ENCODE measurements around the gene PTDSS2.

Gene PTDSS2

DNA sequence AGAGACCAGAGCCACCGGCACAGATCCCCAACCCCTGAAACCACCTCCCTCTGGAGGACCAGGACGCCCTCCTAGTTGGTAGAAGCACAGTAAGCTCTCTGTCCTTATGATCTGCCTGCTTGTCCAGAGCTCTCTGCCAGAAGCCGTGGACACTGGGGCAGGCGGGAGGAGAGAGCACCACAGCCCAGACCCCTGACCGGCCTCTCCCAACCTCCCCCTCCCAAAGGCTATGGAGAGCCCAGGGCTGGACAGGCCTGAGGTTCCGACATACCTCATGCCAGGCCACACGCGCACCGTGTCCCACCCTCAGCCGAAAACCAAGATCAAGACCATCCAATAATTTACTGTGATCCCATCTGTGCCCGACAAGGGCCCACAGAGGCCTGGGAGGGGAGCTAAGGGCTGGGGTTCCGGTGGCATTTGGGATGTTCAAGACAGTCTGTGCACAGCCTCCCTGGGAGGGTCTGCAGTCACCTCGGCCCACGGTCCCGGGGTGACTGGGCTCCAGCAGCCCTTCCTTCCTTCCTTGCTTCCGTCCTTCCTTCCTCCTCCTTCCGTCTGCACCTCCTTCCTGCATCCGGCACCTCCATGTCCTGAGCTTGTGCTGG is 81.9 kb downstream of the PTDSS2 start:
- Histone ChIP-seq H3K4me3 (IDR thresholded peaks at IDR 0.05; ENCODE audit: insufficient read depth, low read depth, low read length) (no peak overlapping the region), H4K20me1 (ENCODE audit: insufficient read depth) (no peaks in the 10 kb centered on the region), H2AFZ (ENCODE audit: low read depth) (no peak overlapping the region), H3K4me2 (no peak overlapping the region), H3K9ac (no peak overlapping the region), H3K79me2 (ENCODE audit: insufficient read depth, low read depth) (peaks cover 4% of the 10 kb centered on the region; the same call in 1 of the 2 replicates), H3K27me3 (ENCODE audit: insufficient read depth, low read depth) (no peaks in the 10 kb centered on the region), H3K27ac (no peak overlapping the region), H3K36me3 (ENCODE audit: insufficient read depth) (no peaks in the 10 kb centered on the region), H3K4me1 (ENCODE audit: low read depth, poor library complexity, severe bottlenecking) (peaks cover 19% of the 10 kb centered on the region)
- no peak for TF ChIP-seq CTCF (conservative IDR thresholded peaks at IDR 0.05; ENCODE audit: low read depth, low read length)

DNA sequence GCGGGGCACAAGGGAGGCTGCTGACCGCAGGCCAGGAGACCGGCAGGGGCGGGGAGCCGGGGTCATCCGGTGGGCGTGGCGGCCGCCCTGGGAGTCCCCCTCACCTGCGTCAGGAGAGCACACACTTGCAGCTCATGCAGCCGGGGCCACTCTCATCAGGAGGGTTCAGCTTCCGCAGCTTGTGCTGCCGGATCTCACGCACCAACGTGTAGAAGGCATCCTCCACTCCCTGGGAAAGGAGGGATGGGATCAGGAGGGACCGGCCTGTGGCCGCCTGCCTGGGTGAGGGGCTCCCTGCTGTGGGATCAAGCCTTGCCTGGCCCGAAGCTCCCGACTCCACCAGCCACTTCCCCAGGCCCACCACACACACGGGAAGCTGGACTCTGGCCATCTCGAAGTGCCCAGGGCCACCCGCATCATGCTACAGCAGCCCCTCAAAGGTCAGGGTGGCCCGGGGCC is 82.5 kb downstream of the PTDSS2 start:
- Histone ChIP-seq H4K20me1 (ENCODE audit: insufficient read depth) (no peaks in the 10 kb centered on the region), H3K27ac (no peak overlapping the region), H3K4me2 (no peak overlapping the region)

DNA sequence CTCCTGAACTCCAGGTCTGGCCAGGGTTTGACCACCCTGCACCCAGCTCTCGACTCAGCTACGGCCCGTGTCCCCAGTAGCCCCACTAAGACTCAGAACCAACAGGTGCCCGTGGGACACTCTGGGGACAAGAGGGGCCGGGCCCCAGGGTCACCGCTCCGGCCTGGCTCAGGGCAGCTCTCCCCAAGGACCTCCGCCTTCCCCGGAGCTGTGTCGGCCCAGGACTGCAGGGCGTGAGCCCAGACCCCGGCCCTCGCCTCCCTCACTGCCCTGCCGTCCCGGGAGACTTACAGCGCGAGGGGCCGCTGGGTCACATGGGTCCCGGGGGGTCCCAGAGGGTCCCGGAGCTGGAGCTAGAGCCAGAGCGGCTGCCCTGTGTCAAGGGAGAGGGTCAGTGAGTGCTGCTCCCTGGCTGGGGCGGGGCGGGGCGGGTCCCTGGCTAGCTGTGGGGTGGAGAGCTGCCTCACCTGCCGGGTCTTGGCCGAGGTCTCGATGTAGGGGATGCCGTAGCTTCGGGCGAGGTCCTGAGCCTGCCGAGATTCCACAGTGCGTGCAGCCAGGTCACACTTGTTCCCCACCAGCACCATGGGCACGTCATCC is 83.0 kb downstream of the PTDSS2 start:
- H4K20me1 ChIP-seq (ENCODE audit: insufficient read depth): no peaks in the 10 kb centered on the region
- H3K4me1 ChIP-seq (ENCODE audit: low read depth, poor library complexity, severe bottlenecking): peaks cover 24% of the 10 kb centered on the region
- no peak overlapping the region for H3K9ac ChIP-seq
- H3K27ac ChIP-seq: no peak overlapping the region
- H3K4me3 ChIP-seq (IDR thresholded peaks at IDR 0.05; ENCODE audit: insufficient read depth, low read depth, low read length): no peak overlapping the region
- H3K79me2 ChIP-seq (ENCODE audit: insufficient read depth, low read depth): peaks cover 4% of the 10 kb centered on the region; the same call in 1 of the 2 replicates
- H3K36me3 ChIP-seq (ENCODE audit: insufficient read depth): no peaks in the 10 kb centered on the region
- no peak for TF ChIP-seq CTCF (conservative IDR thresholded peaks at IDR 0.05; ENCODE audit: low read depth, low read length)
- no peaks in the 10 kb centered on the region for H3K27me3 ChIP-seq (ENCODE audit: insufficient read depth, low read depth)
- H2AFZ ChIP-seq (ENCODE audit: low read depth): no peak overlapping the region
- H3K4me2 ChIP-seq: no peak overlapping the region

More for the DNA sequence above, 82.5 kb downstream of the PTDSS2 start:
- no peak for TF ChIP-seq CTCF (conservative IDR thresholded peaks at IDR 0.05; ENCODE audit: low read depth, low read length)
- Histone ChIP-seq H3K4me1 (ENCODE audit: low read depth, poor library complexity, severe bottlenecking) (peaks cover 20% of the 10 kb centered on the region), H3K27me3 (ENCODE audit: insufficient read depth, low read depth) (no peaks in the 10 kb centered on the region), H2AFZ (ENCODE audit: low read depth) (no peak overlapping the region), H3K9ac (no peak overlapping the region), H3K4me3 (IDR thresholded peaks at IDR 0.05; ENCODE audit: insufficient read depth, low read depth, low read length) (no peak overlapping the region), H3K36me3 (ENCODE audit: insufficient read depth) (no peaks in the 10 kb centered on the region), H3K79me2 (ENCODE audit: insufficient read depth, low read depth) (peaks cover 4% of the 10 kb centered on the region; the same call in 1 of the 2 replicates)

DNA sequence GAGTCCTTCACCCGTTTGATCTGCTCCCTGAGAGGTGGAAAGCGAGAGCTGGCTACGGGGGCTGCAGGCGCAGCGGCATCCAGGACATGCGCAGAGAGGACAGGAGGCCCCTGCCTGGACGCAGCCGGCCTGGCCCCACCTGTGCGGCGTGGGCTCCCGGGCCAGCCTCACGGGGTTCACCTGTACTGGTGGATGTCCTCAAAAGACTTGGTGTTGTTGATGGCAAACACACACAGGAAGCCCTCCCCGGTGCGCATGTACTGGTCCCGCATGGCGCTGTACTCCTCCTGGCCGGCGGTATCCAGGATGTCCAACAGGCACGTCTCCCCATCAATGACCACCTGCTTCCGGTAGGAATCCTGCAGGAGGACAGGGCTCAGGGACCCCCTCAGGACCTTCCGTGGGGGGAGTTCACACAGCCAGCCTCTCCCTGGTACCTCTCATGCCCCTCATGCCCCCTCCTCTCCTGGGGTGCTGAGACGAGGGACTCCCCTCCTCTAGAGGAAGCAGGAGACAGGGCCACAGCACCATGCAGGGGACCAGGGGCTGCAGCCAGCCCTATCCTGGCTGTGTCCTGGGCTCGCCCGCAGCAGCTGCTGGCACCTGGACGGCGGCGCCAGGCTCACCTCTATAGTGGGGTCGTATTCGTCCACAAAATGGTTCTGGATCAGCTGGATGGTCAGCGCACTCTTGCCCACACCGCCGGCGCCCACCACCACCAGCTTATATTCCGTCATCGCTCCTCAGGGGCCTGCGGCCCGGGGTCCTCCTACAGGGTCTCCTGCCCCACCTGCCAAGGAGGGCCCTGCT is 83.7 kb downstream of the PTDSS2 start:
- H2AFZ ChIP-seq (ENCODE audit: low read depth): no peak overlapping the region
- H3K27me3 ChIP-seq (ENCODE audit: insufficient read depth, low read depth): no peaks in the 10 kb centered on the region
- peak overlapping the region; percentile 61; the same call in 1 of the 2 replicates for H3K27ac ChIP-seq
- H3K4me1 ChIP-seq (ENCODE audit: low read depth, poor library complexity, severe bottlenecking): peaks cover 29% of the 10 kb centered on the region
- no peaks in the 10 kb centered on the region for H3K36me3 ChIP-seq (ENCODE audit: insufficient read depth)
- no peaks in the 10 kb centered on the region for H4K20me1 ChIP-seq (ENCODE audit: insufficient read depth)
- H3K9ac ChIP-seq: peak overlapping the region; percentile 66; the same call in 1 of the 2 replicates
- H3K79me2 ChIP-seq (ENCODE audit: insufficient read depth, low read depth): peaks cover 4% of the 10 kb centered on the region; the same call in 1 of the 2 replicates
- TF ChIP-seq CTCF (conservative IDR thresholded peaks at IDR 0.05; ENCODE audit: low read depth, low read length): no peak
- peak overlapping the region; percentile 85 for H3K4me2 ChIP-seq
- no peak overlapping the region for H3K4me3 ChIP-seq (IDR thresholded peaks at IDR 0.05; ENCODE audit: insufficient read depth, low read depth, low read length)
